Vagina (tissue), 2 donors: ENCODE data around the gene RASGRP4. TPM values are rescaled to one million over a fixed set of nuclear protein-coding genes. Genes with fewer than 3 reads are reported as not detected.
A peak's percentile ranks its signal among the peaks of the same experiment; 100 is the strongest.
"Not testable (repeated sequence)": the region's sequence is repeated elsewhere in the genome, so short reads cannot be mapped to it uniquely, and the experiment has no call there.

Source experiments
- DNase-seq, 2 donors: peaks; one replicate each; pipeline ENCODE4 v3.0.0-alpha.2; 2017; ENCODE audit errors: extremely low spot score in 2 of 2
- H3K27ac ChIP-seq: fragments of 200-600 bp; sonication (generic); one replicate; pipeline ENCODE4 v1.5.1; 2019
- H3K27me3 ChIP-seq: fragments of 200-600 bp; sonication (generic); one replicate; pipeline ENCODE4 v1.5.1; 2019
- H3K36me3 ChIP-seq, 2 donors: fragments of 200-600 bp; sonication (generic); one replicate each; pipeline ENCODE4 v1.5.1; 2017 to 2019
- H3K4me1 ChIP-seq: fragments of 200-600 bp; sonication (generic); one replicate; pipeline ENCODE4 v1.5.1; 2019
- H3K4me3 ChIP-seq, 2 donors: fragments of 200-600 bp; sonication (generic); 1 replicate in 1 of 2; 2 replicates in 1 of 2; pipeline ENCODE4 v1.5.1; 2016 to 2019
- H3K9me3 ChIP-seq: fragments of 200-600 bp; sonication (generic); one replicate; pipeline ENCODE4 v1.5.1; 2019
- POLR2A ChIP-seq, 2 donors: fragments of 450-650 bp; IDR thresholded peaks; one replicate each; pipeline ENCODE4 v1.6.1; 2017; ENCODE audit warnings: antibody characterized with exemption in 2 of 2, mild to moderate bottlenecking in 2 of 2, moderate library complexity in 2 of 2
- POLR2AphosphoS5 ChIP-seq, 2 donors: sonication (generic); formaldehyde crosslinking; IDR thresholded peaks; one replicate each; pipeline ENCODE4 v1.9.0; 2017; ENCODE audit warnings: antibody characterized with exemption in 2 of 2, mild to moderate bottlenecking in 2 of 2, low read depth in 1 of 2; ENCODE audit not compliant: insufficient read depth in 1 of 2
- intact Hi-C: fragments of 100-400 bp; cut with DNase I; formaldehyde crosslinking; loops from one replicate; pipeline ENCODE4 v1.15.1; 2023
- total RNA-seq: library from RNA; depleted of rRNA; stranded (reverse); fragments of >200 nt; gene quantifications from one replicate; pipeline ENCODE4 v1.2.3, GENCODE V29; 2016
- TF ChIP-seq, protein P1 (sequence below), 3 experiments: fragments of 450-650 bp in 2 of 3; fragments of 200-600 bp in 1 of 3; sonication (generic) in 1 of 3; IDR thresholded peaks; one replicate each; pipeline ENCODE4 v1.5.1; 2017 to 2019; ENCODE audit warnings: antibody characterized with exemption in 3 of 3, mild to moderate bottlenecking in 2 of 3, moderate library complexity in 2 of 3

Gene RASGRP4
- total RNA-seq, 1 donor from 2014 or later: 2.9 TPM

DNA sequence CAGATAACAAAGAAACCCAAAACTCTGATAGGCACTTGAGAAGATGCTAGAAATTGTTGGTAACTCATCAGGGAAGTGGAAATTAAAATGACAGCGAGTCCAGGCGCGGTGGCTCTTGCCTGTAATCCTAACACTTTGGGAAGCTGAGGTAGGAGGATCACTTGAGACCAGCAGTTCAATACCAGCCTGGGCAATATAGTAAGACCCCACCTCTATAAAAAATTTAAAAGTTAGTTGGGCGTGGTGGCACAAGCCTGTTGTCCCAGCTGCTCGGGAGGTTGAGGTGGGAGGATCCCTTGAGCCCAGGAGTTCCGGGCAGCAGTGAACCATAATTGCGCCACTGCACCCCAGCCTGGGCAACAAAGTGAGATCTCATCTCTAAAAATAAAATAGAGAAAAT lies 4.9 kb upstream of the RASGRP4 start:
- no peak for TF ChIP-seq POLR2AphosphoS5 (IDR thresholded peaks at IDR 0.05; ENCODE audit: insufficient read depth in 1 of 2, low read depth in 1 of 2)
- TF ChIP-seq, protein P1, sequence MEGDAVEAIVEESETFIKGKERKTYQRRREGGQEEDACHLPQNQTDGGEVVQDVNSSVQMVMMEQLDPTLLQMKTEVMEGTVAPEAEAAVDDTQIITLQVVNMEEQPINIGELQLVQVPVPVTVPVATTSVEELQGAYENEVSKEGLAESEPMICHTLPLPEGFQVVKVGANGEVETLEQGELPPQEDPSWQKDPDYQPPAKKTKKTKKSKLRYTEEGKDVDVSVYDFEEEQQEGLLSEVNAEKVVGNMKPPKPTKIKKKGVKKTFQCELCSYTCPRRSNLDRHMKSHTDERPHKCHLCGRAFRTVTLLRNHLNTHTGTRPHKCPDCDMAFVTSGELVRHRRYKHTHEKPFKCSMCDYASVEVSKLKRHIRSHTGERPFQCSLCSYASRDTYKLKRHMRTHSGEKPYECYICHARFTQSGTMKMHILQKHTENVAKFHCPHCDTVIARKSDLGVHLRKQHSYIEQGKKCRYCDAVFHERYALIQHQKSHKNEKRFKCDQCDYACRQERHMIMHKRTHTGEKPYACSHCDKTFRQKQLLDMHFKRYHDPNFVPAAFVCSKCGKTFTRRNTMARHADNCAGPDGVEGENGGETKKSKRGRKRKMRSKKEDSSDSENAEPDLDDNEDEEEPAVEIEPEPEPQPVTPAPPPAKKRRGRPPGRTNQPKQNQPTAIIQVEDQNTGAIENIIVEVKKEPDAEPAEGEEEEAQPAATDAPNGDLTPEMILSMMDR (IDR thresholded peaks at IDR 0.05): no peak
- TF ChIP-seq POLR2A (IDR thresholded peaks at IDR 0.05): no peak
- no peak overlapping the region for H3K4me3 ChIP-seq
- H3K4me1 ChIP-seq: no peaks in the 10 kb centered on the region
- no peak overlapping the region for H3K27ac ChIP-seq
- no peak for DNase-seq
- no peaks in the 10 kb centered on the region for H3K36me3 ChIP-seq
- intact Hi-C loops: no loop called here
- H3K27me3 ChIP-seq: no peaks in the 10 kb centered on the region
- no peaks in the 10 kb centered on the region for H3K9me3 ChIP-seq

DNA sequence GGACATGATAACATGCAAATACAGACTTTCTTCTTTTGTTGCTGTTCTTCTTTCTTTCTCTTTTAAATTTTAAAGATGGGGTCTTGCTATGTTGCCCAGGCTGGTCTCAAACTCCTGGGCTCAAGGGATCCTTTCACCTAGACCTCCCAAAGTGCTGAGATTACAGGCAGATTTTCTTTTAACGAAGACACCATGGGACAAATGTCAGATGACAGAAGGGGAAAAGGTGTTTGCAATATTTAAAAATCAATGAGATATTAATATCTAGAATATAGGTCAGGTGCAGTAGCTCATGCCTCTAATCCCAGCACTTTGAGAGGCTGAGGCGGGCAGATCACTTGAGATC lies 3.8 kb upstream of the RASGRP4 start:
- Histone ChIP-seq H3K9me3 (no peaks in the 10 kb centered on the region), H3K27ac (no peak overlapping the region), H3K27me3 (no peaks in the 10 kb centered on the region), H3K4me1 (no peaks in the 10 kb centered on the region), H3K4me3 (no peak overlapping the region), H3K36me3 (no peaks in the 10 kb centered on the region)
- TF ChIP-seq, protein P1 (IDR thresholded peaks at IDR 0.05): no peak
- TF ChIP-seq POLR2A (IDR thresholded peaks at IDR 0.05) (no peak), POLR2AphosphoS5 (IDR thresholded peaks at IDR 0.05; ENCODE audit: insufficient read depth in 1 of 2, low read depth in 1 of 2) (no peak)
- intact Hi-C loops: no loop called here
- DNase-seq: no peak

DNA sequence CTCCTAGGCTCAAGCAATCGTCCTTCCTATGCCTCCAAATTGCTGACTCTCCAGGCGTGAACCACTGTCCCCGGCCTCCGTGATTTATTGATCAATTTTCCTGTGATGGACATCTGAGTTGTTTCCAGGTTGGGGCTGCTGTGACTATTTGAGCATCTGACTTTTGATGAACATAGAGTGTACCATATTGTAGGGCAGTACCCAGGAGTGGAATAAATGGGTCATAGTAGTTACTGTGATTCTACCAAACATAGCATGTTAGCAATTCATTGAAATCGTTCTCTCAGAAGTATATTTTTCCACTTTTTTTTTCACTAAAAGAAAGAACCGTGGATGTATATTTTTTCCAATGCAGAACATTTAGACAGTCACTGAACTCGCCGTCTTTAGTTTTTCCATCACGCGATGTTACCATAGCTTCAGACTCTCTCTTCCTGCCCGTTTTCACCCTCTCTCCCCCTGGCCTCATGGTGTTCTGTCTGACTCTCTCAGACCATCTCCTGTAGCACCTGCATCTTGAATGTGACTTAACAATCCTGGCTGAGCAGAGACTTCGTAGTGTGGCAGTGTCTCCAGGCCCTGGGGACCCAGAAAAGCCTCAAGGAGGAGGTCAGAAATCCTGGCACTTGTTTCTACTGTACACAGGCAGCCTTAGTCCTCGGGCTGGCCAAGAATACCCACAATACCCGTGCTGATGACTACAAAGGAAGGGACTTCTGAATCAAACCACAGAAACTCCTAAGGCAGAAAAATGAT lies 3.2 kb upstream of the RASGRP4 start:
- no peaks in the 10 kb centered on the region for H3K36me3 ChIP-seq
- H3K27me3 ChIP-seq: no peaks in the 10 kb centered on the region
- no peak overlapping the region for H3K27ac ChIP-seq
- TF ChIP-seq POLR2A (IDR thresholded peaks at IDR 0.05) (no peak), POLR2AphosphoS5 (IDR thresholded peaks at IDR 0.05; ENCODE audit: insufficient read depth in 1 of 2, low read depth in 1 of 2) (no peak)
- TF ChIP-seq, protein P1 (IDR thresholded peaks at IDR 0.05): no peak
- no peaks in the 10 kb centered on the region for H3K4me1 ChIP-seq
- no peak overlapping the region for H3K4me3 ChIP-seq
- no peak for DNase-seq
- intact Hi-C loops: no loop called here
- H3K9me3 ChIP-seq: no peaks in the 10 kb centered on the region

GRCh38 chr19:38427035-38427677 lies 1.1 kb upstream of the RASGRP4 start:
- H3K27me3 ChIP-seq, H3K4me1 ChIP-seq, H3K36me3 ChIP-seq, DNase-seq, H3K27ac ChIP-seq, intact Hi-C loops, H3K9me3 ChIP-seq, H3K4me3 ChIP-seq: not testable (repeated sequence)

DNA sequence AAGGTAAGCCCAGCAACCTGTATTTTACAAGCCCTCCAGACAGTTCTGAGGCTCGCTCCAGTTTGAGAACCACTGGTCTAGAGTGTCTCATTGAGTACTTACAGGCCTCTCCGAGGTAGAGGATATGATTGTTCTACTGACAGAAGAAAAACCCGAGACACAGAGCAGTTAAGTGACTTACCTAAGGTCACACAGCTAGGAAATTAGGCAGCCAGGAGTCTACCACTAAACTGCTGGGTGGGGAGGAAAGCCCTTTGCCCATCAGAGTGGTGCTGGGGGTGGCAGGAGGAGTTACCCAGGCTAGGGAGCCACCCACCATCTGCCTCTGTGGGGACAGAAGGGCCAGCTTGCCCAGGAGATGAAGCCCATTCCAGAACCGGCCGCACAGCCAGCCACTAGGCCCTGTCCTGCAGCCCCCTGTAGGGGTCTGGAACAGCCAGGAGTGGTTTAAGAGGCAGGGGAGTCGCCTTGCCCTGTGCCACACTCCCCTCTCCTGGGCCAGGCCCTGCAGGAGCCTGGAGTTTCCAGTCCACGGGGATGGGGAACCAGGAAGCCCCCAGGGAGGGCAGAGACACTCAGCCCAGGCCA lies 703 bp downstream of the RASGRP4 start:
- H3K4me3 ChIP-seq: peak overlapping the region in 1 of 2 donors; percentile 14
- no peaks in the 10 kb centered on the region for H3K36me3 ChIP-seq
- no peaks in the 10 kb centered on the region for H3K4me1 ChIP-seq
- intact Hi-C loops: no loop called here
- no peak for DNase-seq
- no peak overlapping the region for H3K27ac ChIP-seq
- TF ChIP-seq, protein P1 (IDR thresholded peaks at IDR 0.05): no peak
- TF ChIP-seq POLR2A (IDR thresholded peaks at IDR 0.05): no peak
- no peak for TF ChIP-seq POLR2AphosphoS5 (IDR thresholded peaks at IDR 0.05; ENCODE audit: insufficient read depth in 1 of 2, low read depth in 1 of 2)
- no peaks in the 10 kb centered on the region for H3K9me3 ChIP-seq
- no peaks in the 10 kb centered on the region for H3K27me3 ChIP-seq
